GM12878 (cell line): Measurements from ENCODE around the gene DIP2C.
"Not testable (repeated sequence)": the region's sequence is repeated elsewhere in the genome, so short reads cannot be mapped to it uniquely, and the experiment has no call there.

Experiments used
- CEBPB ChIP-seq, 2 experiments: fragments of 150-350 bp in 1 of 2; IDR thresholded peaks; 2 replicates each; pipeline ENCODE4 v1.6.1; 2012 to 2014; ENCODE audit warnings: low read depth in 2 of 2, low read length in 2 of 2, borderline replicate concordance in 1 of 2, inconsistent platforms in 1 of 2
- CHD2 ChIP-seq: IDR thresholded peaks from 2 replicates; pipeline ENCODE4 v1.6.1; 2011; ENCODE audit warnings: low read depth, low read length, improper control_type of control experiment, borderline replicate concordance
- ESRRA ChIP-seq: IDR thresholded peaks from 2 replicates; pipeline ENCODE4 v1.6.1; 2012; ENCODE audit warnings: mild to moderate bottlenecking, low read length, improper control_type of control experiment
- GABPA ChIP-seq: IDR thresholded peaks from 2 replicates; pipeline ENCODE4 v1.6.1; 2014; ENCODE audit warnings: antibody characterized with exemption, low read depth, mild to moderate bottlenecking, inconsistent platforms
- HCFC1 ChIP-seq: fragments of 150-350 bp; IDR thresholded peaks from 2 replicates; pipeline ENCODE4 v1.6.1; 2014; ENCODE audit warnings: low read length
- NBN ChIP-seq: fragments of 450-650 bp; IDR thresholded peaks from 2 replicates; pipeline ENCODE4 v1.6.1; 2016
- POLR2A ChIP-seq: IDR thresholded peaks from 2 replicates; pipeline ENCODE4 v1.6.1; 2011; ENCODE audit warnings: low read depth, mild to moderate bottlenecking, low read length
- RUNX3 ChIP-seq: IDR thresholded peaks from 2 replicates; pipeline ENCODE4 v1.6.1; 2012; ENCODE audit warnings: low read length, inconsistent platforms
- ZNF24 ChIP-seq: fragments of 450-650 bp; IDR thresholded peaks from 2 replicates; pipeline ENCODE4 v1.6.1; 2017; ENCODE audit warnings: antibody characterized with exemption, mild to moderate bottlenecking
- TF ChIP-seq, protein P1 (sequence below): IDR thresholded peaks from 2 replicates; pipeline ENCODE4 v1.6.1; 2012; ENCODE audit warnings: low read depth, low read length, improper control_type of control experiment
- TF ChIP-seq, protein P2 (sequence below), 3 experiments: IDR thresholded peaks in 2 of 3; conservative IDR thresholded peaks in 1 of 3; 2 replicates each; pipeline ENCODE4 v1.5.1; 2011; ENCODE audit warnings: low read depth in 3 of 3, low read length in 3 of 3, mild to moderate bottlenecking in 3 of 3, control low read depth in 2 of 3, moderate library complexity in 2 of 3, inconsistent platforms in 1 of 3, mixed read lengths in 1 of 3; ENCODE audit not compliant: control insufficient read depth in 2 of 3, insufficient read depth in 1 of 3; ENCODE audit errors: extremely low read depth in 1 of 3
- TF ChIP-seq, protein P3 (sequence below): IDR thresholded peaks from 2 replicates; pipeline ENCODE4 v1.6.1; 2012; ENCODE audit warnings: low read length, inconsistent platforms

DNA sequence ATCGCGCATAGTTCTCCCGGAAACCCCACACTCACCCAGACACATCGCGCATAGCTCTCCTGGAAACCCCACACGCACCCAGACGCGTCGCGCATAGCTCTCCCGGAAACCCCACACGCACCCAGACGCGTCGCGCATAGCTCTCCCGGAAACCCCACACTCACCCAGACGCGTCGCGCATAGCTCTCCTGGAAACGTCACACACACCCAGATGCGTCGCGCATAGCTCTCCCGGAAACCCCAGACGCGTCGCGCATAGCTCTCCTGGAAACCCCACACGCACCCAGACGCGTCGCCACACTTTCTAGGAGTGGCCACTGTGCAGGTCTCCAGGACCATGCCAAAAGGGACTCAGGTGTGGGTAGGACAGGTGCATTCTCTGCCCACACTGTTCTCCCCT, 341.7 kb downstream of the DIP2C start:
- not testable (repeated sequence) for TF ChIP-seq ESRRA; NBN; CEBPB (IDR thresholded peaks at IDR 0.05; ENCODE audit: borderline replicate concordance in 1 of 2, low read depth in 2 of 2, low read length in 2 of 2); ZNF24; CHD2; GABPA; RUNX3; HCFC1; POLR2A
- TF ChIP-seq, protein P1, sequence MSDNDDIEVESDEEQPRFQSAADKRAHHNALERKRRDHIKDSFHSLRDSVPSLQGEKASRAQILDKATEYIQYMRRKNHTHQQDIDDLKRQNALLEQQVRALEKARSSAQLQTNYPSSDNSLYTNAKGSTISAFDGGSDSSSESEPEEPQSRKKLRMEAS, result not testable (repeated sequence)
- TF ChIP-seq, protein P2, sequence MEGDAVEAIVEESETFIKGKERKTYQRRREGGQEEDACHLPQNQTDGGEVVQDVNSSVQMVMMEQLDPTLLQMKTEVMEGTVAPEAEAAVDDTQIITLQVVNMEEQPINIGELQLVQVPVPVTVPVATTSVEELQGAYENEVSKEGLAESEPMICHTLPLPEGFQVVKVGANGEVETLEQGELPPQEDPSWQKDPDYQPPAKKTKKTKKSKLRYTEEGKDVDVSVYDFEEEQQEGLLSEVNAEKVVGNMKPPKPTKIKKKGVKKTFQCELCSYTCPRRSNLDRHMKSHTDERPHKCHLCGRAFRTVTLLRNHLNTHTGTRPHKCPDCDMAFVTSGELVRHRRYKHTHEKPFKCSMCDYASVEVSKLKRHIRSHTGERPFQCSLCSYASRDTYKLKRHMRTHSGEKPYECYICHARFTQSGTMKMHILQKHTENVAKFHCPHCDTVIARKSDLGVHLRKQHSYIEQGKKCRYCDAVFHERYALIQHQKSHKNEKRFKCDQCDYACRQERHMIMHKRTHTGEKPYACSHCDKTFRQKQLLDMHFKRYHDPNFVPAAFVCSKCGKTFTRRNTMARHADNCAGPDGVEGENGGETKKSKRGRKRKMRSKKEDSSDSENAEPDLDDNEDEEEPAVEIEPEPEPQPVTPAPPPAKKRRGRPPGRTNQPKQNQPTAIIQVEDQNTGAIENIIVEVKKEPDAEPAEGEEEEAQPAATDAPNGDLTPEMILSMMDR (IDR thresholded peaks at IDR 0.05 in 2 of 3, conservative IDR thresholded peaks at IDR 0.05 in 1 of 3; ENCODE audit: control insufficient read depth in 2 of 3, extremely low read depth in 1 of 3, insufficient read depth in 1 of 3, low read depth in 3 of 3, low read length in 3 of 3), result not testable (repeated sequence)
- TF ChIP-seq, protein P3, sequence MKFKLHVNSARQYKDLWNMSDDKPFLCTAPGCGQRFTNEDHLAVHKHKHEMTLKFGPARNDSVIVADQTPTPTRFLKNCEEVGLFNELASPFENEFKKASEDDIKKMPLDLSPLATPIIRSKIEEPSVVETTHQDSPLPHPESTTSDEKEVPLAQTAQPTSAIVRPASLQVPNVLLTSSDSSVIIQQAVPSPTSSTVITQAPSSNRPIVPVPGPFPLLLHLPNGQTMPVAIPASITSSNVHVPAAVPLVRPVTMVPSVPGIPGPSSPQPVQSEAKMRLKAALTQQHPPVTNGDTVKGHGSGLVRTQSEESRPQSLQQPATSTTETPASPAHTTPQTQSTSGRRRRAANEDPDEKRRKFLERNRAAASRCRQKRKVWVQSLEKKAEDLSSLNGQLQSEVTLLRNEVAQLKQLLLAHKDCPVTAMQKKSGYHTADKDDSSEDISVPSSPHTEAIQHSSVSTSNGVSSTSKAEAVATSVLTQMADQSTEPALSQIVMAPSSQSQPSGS, result not testable (repeated sequence)
